Gastroesophageal sphincter (tissue), 4 donors: ENCODE data around the gene RAB27B. TPM values are rescaled to one million over a fixed set of nuclear protein-coding genes. Genes with fewer than 3 reads are reported as not detected.

ENCODE experiments used
- ATAC-seq: fragments of 150-250 bp; one replicate; pipeline ENCODE4 v1.9.1; 2016; ENCODE audit warnings: mild to moderate bottlenecking, moderate library complexity
- H3K27ac ChIP-seq, 4 donors: fragments of 200-600 bp; sonication (generic) in 3 of 4; 1 replicate in 3 of 4; 2 replicates in 1 of 4; pipeline ENCODE4 v1.5.1; 2016 to 2019
- H3K27me3 ChIP-seq: fragments of 200-600 bp; sonication (generic); one replicate; pipeline ENCODE4 v1.5.1; 2019
- H3K36me3 ChIP-seq, 2 donors: fragments of 200-600 bp; sonication (generic); one replicate each; pipeline ENCODE4 v1.5.1; 2019; ENCODE audit warnings: control low read depth in 1 of 2
- H3K4me1 ChIP-seq, 3 donors: fragments of 200-600 bp; sonication (generic); 1 replicate in 2 of 3; 2 replicates in 1 of 3; pipeline ENCODE4 v1.5.1; 2016 to 2019; ENCODE audit warnings: control low read depth in 2 of 3
- H3K4me3 ChIP-seq, 2 donors: fragments of 200-600 bp; sonication (generic); one replicate each; pipeline ENCODE4 v1.5.1; 2019; ENCODE audit warnings: mild to moderate bottlenecking in 1 of 2, moderate library complexity in 1 of 2
- H3K9me3 ChIP-seq, 3 donors: fragments of 200-600 bp; sonication (generic); one replicate each; pipeline ENCODE4 v1.5.1; 2017 to 2019; ENCODE audit warnings: control low read depth in 2 of 3
- CTCF ChIP-seq, 4 experiments: fragments of 200-600 bp in 2 of 4; fragments of 450-650 bp in 2 of 4; sonication (generic) in 1 of 4; IDR thresholded peaks; one replicate each; pipeline ENCODE4 v1.5.1; 2017 to 2019; ENCODE audit warnings: antibody characterized with exemption in 4 of 4, mild to moderate bottlenecking in 2 of 4, moderate library complexity in 2 of 4
- EP300 ChIP-seq: sonication (generic); formaldehyde crosslinking; IDR thresholded peaks from one replicate; pipeline ENCODE4 v1.6.1; 2017; ENCODE audit warnings: antibody characterized with exemption, mild to moderate bottlenecking
- POLR2A ChIP-seq, 2 donors: fragments of 450-650 bp; IDR thresholded peaks; one replicate each; pipeline ENCODE4 v1.6.1; 2017; ENCODE audit warnings: antibody characterized with exemption in 2 of 2, mild to moderate bottlenecking in 2 of 2, moderate library complexity in 1 of 2
- POLR2AphosphoS5 ChIP-seq: sonication (generic); formaldehyde crosslinking; IDR thresholded peaks from one replicate; pipeline ENCODE4 v1.6.1; 2017; ENCODE audit warnings: antibody characterized with exemption
- WGBS, 2 donors: methylation state at CpG; one replicate each; pipeline ENCODE4 v1.1.5; 2018; ENCODE audit warnings: low coverage in 1 of 2; 5-methylcytosine and 5-hydroxymethylcytosine counted together
- total RNA-seq, 4 donors: library from RNA; depleted of rRNA; stranded (reverse); fragments of >200 nt; gene quantifications; one replicate each; pipeline ENCODE4 v1.1.0, GENCODE V29; 2016

The RAB27B gene
- total RNA-seq, 4 donors from 2014 or later: 0.31 to 3.0 (median 0.69) TPM

DNA sequence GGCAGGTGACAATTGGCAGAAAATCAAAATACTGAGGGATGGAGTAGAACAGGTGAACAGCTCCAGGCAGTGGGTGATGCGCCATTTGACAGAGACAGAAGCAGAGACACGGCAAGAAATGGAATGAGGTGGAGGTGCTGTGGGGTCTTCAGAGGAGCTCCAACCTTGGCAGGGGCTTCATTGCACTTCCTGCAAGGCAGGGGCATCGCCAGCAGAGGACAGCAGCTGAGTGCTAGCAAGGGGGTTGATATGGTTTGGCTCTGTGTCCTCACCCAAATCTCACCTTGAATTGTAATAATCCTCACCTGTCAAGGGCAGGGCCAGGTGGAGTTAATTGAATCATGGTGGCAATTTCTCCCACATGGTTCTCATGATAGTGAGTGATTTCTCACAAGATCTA, 88.2 kb downstream of the RAB27B start:
- no peak for ATAC-seq
- Histone ChIP-seq H3K36me3 (no peaks in the 10 kb centered on the region), H3K27ac (no peak overlapping the region), H3K4me3 (no peak overlapping the region), H3K9me3 (no peaks in the 10 kb centered on the region), H3K4me1 (no peaks in the 10 kb centered on the region), H3K27me3 (no peaks in the 10 kb centered on the region)
- WGBS, 2 donors: 91 to 100% methylated on average over 2 to 3 of the region's 3 CpGs
- TF ChIP-seq POLR2AphosphoS5 (no peak), CTCF (IDR thresholded peaks at IDR 0.05) (no peak), POLR2A (IDR thresholded peaks at IDR 0.05) (no peak), EP300 (no peak)

DNA sequence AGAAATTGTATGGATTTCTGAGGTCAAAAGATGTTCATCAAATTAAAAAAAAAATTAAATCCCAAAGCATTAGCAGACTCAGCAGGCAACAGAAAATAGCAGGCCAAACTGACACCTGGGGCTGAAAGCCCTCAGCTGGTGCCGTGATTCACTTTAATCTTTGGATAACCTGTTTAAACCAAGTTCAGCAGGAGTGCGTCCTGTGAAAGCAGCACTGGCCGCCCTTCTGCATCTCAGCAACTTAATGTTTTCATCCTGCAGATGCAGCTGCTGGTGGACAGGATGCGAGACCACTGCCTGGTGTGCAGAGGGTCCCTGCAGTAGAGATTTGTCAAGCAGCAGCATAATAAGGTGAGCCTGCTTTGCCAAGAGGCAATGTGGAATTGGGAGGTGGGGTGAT, 89.8 kb downstream of the RAB27B start:
- H3K27ac ChIP-seq: no peak overlapping the region
- WGBS, 2 donors: 68% methylated on average over 4 of the region's 4 CpGs; no CpG with 5 or more reads in 1 of the 2 donors
- H3K9me3 ChIP-seq: no peaks in the 10 kb centered on the region
- TF ChIP-seq EP300: no peak
- TF ChIP-seq POLR2AphosphoS5: no peak
- no peak for TF ChIP-seq POLR2A (IDR thresholded peaks at IDR 0.05)
- no peak for TF ChIP-seq CTCF (IDR thresholded peaks at IDR 0.05)
- no peaks in the 10 kb centered on the region for H3K27me3 ChIP-seq
- H3K4me3 ChIP-seq: no peak overlapping the region
- H3K36me3 ChIP-seq: no peaks in the 10 kb centered on the region
- no peak for ATAC-seq
- H3K4me1 ChIP-seq: no peaks in the 10 kb centered on the region

- TF ChIP-seq POLR2A (IDR thresholded peaks at IDR 0.05) (no peak), POLR2AphosphoS5 (no peak), CTCF (IDR thresholded peaks at IDR 0.05) (no peak), EP300 (no peak)
- Histone ChIP-seq H3K27ac (no peak overlapping the region), H3K27me3 (no peaks in the 10 kb centered on the region), H3K4me1 (no peaks in the 10 kb centered on the region), H3K4me3 (no peak overlapping the region), H3K9me3 (no peaks in the 10 kb centered on the region), H3K36me3 (no peaks in the 10 kb centered on the region)
- no peak for ATAC-seq
- WGBS, 2 donors: 83 to 92% methylated on average over 6 of the region's 6 CpGs
Measured at GRCh38 chr18:54919412-54919811, 91.1 kb downstream of the RAB27B start.

DNA sequence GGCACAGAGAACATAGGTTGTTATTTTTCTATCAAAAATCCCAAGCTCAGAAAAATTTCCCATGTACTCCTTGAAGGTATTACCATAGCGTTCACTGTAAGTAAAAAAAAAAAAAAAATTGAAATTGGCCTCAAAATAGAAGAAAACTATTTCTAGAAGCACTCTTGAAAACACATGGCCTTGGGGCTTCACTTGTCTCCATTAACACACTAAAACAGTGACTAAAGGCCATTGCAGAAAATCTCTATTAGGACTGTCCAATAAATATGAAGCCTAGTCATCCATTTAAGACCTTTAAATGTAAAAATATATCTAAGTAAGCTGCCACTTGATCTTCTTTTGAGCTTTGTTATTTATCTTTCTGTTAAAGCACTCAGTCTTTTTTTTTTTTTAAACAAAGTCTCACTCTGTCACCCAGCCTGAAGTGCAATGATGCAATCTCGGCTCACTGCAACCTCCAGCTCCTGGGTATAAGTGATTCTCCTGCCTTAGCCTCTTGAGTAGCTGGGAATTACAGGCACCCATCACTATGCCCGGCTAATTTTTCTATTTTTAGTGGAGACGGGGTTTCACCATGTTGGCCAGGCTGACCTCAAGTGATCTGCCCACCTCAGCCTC, 95.2 kb downstream of the RAB27B start:
- Histone ChIP-seq H3K9me3 (no peaks in the 10 kb centered on the region), H3K4me3 (no peak overlapping the region), H3K36me3 (no peaks in the 10 kb centered on the region), H3K4me1 (no peaks in the 10 kb centered on the region), H3K27ac (no peak overlapping the region), H3K27me3 (no peaks in the 10 kb centered on the region)
- TF ChIP-seq POLR2AphosphoS5 (no peak), POLR2A (IDR thresholded peaks at IDR 0.05) (no peak), CTCF (IDR thresholded peaks at IDR 0.05) (no peak), EP300 (no peak)
- ATAC-seq: no peak
- WGBS, 2 donors: 75 to 77% methylated on average over 4 of the region's 4 CpGs

GRCh38 chr18:54924948-54925347, 96.7 kb downstream of the RAB27B start:
- Histone ChIP-seq H3K4me3 (no peak overlapping the region), H3K4me1 (no peaks in the 10 kb centered on the region), H3K9me3 (no peaks in the 10 kb centered on the region), H3K27ac (no peak overlapping the region), H3K36me3 (no peaks in the 10 kb centered on the region), H3K27me3 (no peaks in the 10 kb centered on the region)
- ATAC-seq: no peak
- 95 to 100% methylated on average over 1 of the region's 1 CpG for WGBS, 2 donors
- TF ChIP-seq EP300 (no peak), POLR2A (IDR thresholded peaks at IDR 0.05) (no peak), CTCF (IDR thresholded peaks at IDR 0.05) (no peak), POLR2AphosphoS5 (no peak)
